GM12874 (cell line): Measurements from ENCODE around the gene SLC26A8.

Experiments
- TF ChIP-seq, protein P1 (sequence below): IDR thresholded peaks from 2 replicates; pipeline ENCODE4 v1.5.1; 2011; ENCODE audit warnings: low read depth, mild to moderate bottlenecking, control low read depth, low read length, moderate library complexity; ENCODE audit not compliant: insufficient read depth

SLC26A8 gene, protein sequence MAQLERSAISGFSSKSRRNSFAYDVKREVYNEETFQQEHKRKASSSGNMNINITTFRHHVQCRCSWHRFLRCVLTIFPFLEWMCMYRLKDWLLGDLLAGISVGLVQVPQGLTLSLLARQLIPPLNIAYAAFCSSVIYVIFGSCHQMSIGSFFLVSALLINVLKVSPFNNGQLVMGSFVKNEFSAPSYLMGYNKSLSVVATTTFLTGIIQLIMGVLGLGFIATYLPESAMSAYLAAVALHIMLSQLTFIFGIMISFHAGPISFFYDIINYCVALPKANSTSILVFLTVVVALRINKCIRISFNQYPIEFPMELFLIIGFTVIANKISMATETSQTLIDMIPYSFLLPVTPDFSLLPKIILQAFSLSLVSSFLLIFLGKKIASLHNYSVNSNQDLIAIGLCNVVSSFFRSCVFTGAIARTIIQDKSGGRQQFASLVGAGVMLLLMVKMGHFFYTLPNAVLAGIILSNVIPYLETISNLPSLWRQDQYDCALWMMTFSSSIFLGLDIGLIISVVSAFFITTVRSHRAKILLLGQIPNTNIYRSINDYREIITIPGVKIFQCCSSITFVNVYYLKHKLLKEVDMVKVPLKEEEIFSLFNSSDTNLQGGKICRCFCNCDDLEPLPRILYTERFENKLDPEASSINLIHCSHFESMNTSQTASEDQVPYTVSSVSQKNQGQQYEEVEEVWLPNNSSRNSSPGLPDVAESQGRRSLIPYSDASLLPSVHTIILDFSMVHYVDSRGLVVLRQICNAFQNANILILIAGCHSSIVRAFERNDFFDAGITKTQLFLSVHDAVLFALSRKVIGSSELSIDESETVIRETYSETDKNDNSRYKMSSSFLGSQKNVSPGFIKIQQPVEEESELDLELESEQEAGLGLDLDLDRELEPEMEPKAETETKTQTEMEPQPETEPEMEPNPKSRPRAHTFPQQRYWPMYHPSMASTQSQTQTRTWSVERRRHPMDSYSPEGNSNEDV

DNA sequence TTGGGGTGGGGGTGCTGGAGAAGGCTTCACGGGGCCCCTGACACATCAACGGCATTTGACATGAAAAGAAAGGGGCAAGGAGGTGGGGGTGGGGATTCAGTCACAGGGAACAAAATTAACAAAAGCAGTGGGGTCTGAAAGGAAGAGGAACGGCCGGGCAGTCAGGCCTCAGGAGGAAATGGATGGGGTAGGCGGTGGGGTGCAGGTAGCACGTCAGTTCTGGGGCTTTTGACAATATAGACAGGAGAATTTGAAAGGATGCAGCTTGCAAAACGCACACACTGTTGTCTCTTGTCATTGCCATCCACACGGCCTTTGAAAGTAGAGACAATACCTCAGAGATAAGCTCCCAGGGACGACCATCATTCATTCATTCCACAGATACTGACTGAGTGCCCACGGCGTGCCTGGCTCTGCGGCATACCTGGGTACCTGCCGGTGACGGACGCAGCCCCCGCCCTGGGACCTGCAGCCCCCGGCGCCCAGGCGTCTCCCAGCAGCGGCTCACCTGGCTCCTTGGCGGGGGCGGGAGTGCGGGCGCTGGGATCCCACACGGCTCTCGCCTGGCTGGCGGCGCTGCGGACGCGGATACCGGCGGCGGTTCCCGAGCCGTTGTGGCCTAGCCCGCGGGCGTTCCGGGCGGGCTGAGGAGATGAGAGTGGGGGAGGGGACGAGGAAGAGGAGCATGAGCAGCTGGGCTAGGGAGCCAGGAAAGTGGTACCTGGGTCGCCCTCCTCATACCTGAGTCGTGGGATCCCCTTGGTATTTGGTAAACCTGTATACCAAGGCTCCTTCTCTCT, at the start of gene SLC26A8:
Gene SLC26A8, minus strand, starts transcription at position 646 of the 800 bp plus-strand sequence. CDS start 4,934 bp downstream, outside the sequence.
- TF ChIP-seq, protein P1, sequence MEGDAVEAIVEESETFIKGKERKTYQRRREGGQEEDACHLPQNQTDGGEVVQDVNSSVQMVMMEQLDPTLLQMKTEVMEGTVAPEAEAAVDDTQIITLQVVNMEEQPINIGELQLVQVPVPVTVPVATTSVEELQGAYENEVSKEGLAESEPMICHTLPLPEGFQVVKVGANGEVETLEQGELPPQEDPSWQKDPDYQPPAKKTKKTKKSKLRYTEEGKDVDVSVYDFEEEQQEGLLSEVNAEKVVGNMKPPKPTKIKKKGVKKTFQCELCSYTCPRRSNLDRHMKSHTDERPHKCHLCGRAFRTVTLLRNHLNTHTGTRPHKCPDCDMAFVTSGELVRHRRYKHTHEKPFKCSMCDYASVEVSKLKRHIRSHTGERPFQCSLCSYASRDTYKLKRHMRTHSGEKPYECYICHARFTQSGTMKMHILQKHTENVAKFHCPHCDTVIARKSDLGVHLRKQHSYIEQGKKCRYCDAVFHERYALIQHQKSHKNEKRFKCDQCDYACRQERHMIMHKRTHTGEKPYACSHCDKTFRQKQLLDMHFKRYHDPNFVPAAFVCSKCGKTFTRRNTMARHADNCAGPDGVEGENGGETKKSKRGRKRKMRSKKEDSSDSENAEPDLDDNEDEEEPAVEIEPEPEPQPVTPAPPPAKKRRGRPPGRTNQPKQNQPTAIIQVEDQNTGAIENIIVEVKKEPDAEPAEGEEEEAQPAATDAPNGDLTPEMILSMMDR: no peak

DNA sequence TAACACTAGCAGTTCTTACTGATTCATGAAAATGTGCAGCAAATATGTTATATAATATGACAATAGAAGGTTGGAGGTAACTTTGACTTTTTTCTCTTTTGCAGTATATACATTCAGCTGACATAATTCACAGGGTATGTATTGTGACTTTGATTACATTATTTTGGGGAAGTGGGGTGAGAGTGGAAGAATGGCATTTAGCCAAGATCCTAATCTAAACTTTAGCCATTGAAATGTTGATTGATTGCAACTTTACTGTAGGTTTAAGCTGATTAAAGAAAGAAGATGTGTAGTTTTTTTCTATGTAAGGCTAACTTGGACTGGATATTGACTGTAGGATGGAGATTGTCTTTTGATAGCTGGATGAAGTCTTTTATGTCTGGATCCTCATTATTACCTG, 49.1 kb upstream of the SLC26A8 start:
- TF ChIP-seq, protein P1: no peak

DNA sequence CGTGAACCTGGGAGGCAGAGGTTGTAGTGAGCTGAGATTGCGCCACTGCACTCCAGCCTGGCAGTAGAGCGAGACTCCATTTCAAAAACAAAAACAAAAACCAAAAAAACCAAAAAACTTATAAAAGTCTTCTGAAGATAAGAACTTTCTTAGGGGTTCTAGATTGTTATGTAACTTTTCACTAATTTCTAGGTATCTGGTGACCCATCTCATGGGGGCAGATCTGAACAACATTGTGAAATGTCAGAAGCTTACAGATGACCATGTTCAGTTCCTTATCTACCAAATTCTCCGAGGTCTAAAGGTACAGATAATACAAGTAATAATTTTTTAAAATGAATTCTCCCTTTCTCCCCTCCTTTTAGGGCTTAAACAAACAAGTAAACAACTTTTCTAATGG, 48.2 kb upstream of the SLC26A8 start:
- TF ChIP-seq, protein P1: no peak

DNA sequence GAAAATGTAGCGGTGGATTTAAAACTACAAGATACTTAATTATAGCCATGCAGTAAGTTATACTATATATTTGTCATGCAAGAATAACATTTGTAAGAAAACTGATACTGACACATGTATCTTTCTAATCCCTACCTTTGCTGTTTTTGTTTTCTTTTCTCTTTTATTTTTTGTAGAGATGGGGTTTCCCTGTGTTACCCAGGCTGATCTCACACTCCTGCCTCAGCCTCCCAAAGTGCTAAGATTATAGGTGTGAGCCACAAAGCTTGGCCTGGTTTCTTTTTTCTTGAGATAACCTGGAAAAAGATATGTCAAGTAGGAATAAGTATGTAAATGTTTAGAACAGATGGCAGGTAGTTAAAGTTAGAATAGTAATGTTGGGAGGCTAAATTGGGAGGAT, 47.3 kb upstream of the SLC26A8 start:
- TF ChIP-seq, protein P1: no peak

DNA sequence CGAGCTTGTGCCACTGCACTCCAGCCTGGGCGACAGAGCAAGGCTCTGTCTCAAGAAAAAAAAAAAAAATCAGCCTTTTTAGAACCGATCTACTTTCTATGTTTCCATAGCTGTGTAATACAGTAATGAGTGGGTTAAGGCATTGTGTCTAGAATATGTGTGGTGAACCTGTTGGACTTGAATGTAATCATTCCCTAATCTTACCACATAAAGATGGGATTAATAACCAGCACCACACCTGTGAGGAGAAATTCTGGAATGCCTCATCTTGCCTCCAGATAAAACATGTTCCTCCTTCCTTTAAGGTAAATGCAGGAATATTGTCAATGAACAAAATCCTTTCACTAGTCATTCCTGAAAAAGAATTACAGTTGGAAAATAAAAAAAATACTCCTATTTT, 46.8 kb upstream of the SLC26A8 start:
- TF ChIP-seq, protein P1: no peak

DNA sequence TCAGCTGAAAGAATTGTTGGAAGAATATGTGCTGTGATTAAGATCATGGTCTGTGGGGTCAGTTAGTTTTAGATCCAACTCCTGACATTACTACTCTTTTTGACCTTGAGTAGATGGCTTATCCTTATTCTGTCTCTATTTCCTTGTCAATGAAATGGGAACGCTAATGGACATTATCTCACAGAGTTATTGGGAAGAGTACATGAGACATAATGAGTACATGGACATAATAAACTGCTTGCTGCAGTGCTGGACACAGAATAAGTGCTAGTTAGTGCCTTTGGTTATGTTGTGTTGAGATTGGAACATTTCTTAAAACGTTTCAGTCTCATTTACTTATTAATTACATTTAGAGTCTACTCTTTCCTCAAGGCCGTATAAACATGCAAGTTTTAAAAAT, 45.8 kb upstream of the SLC26A8 start:
- TF ChIP-seq, protein P1: no peak
